Muscle layer of colon (tissue), 2 donors: Measurements from ENCODE around the gene PDE1A.

Experiments
- H3K27ac ChIP-seq: one replicate; pipeline ENCODE4 v1.7.0; 2013; ENCODE audit warnings: low read depth, mild to moderate bottlenecking, low read length, moderate library complexity
- H3K27me3 ChIP-seq, 2 donors: one replicate each; pipeline ENCODE4 v1.7.0; 2013; ENCODE audit warnings: low read length in 2 of 2, mild to moderate bottlenecking in 2 of 2; ENCODE audit not compliant: insufficient read depth in 2 of 2, control insufficient read depth in 1 of 2
- H3K36me3 ChIP-seq: one replicate; pipeline ENCODE4 v1.7.0; 2013; ENCODE audit warnings: mild to moderate bottlenecking, low read length; ENCODE audit not compliant: insufficient read depth
- H3K4me1 ChIP-seq: one replicate; pipeline ENCODE4 v1.7.0; 2013; ENCODE audit warnings: mild to moderate bottlenecking, low read length; ENCODE audit not compliant: insufficient read depth
- H3K4me3 ChIP-seq, 2 donors: one replicate each; pipeline ENCODE4 v1.7.0; 2013; ENCODE audit warnings: low read length in 2 of 2, low read depth in 1 of 2, mild to moderate bottlenecking in 1 of 2, moderate library complexity in 1 of 2
- H3K9ac ChIP-seq: one replicate; pipeline ENCODE4 v1.7.0; 2013; ENCODE audit warnings: low read length
- H3K9me3 ChIP-seq: one replicate; pipeline ENCODE4 v1.7.0; 2013; ENCODE audit warnings: mild to moderate bottlenecking, low read length
- donor health status: abdominal sarcoma.
- donor health status: Adenocarcinoma of cecum.

Gene PDE1A

GRCh38 chr2:182164686-182165085 is 262.1 kb downstream of the PDE1A start:
- Histone ChIP-seq H3K4me1 (no peaks in the 10 kb centered on the region), H3K36me3 (no peaks in the 10 kb centered on the region), H3K27me3 (no peaks in the 10 kb centered on the region), H3K4me3 (no peak overlapping the region), H3K9me3 (no peaks in the 10 kb centered on the region), H3K27ac (no peak overlapping the region), H3K9ac (no peak overlapping the region)

GRCh38 chr2:182163878-182164277 is 263.0 kb downstream of the PDE1A start:
- Histone ChIP-seq H3K36me3 (no peaks in the 10 kb centered on the region), H3K4me3 (no peak overlapping the region), H3K9ac (no peak overlapping the region), H3K4me1 (no peaks in the 10 kb centered on the region), H3K27me3 (no peaks in the 10 kb centered on the region), H3K9me3 (no peaks in the 10 kb centered on the region), H3K27ac (no peak overlapping the region)

- Histone ChIP-seq H3K9me3 (no peaks in the 10 kb centered on the region), H3K27ac (no peak overlapping the region), H3K4me3 (no peak overlapping the region), H3K27me3 (no peaks in the 10 kb centered on the region), H3K9ac (no peak overlapping the region), H3K36me3 (no peaks in the 10 kb centered on the region), H3K4me1 (no peaks in the 10 kb centered on the region)
These were observed 278.5 kb downstream of the PDE1A start for GRCh38 chr2:182148344-182148743.

- Histone ChIP-seq H3K9me3 (no peaks in the 10 kb centered on the region), H3K36me3 (no peaks in the 10 kb centered on the region), H3K27ac (no peak overlapping the region), H3K9ac (no peak overlapping the region), H3K4me3 (no peak overlapping the region), H3K4me1 (no peaks in the 10 kb centered on the region), H3K27me3 (no peaks in the 10 kb centered on the region)
These were observed 282.1 kb downstream of the PDE1A start for GRCh38 chr2:182144776-182145165.

GRCh38 chr2:182144041-182144775 is 282.6 kb downstream of the PDE1A start:
- Histone ChIP-seq H3K27me3 (no peaks in the 10 kb centered on the region), H3K9ac (no peak overlapping the region), H3K9me3 (no peaks in the 10 kb centered on the region), H3K27ac (no peak overlapping the region), H3K36me3 (no peaks in the 10 kb centered on the region), H3K4me1 (no peaks in the 10 kb centered on the region), H3K4me3 (no peak overlapping the region)

- no peaks in the 10 kb centered on the region for H3K4me1 ChIP-seq
- no peak overlapping the region for H3K27ac ChIP-seq
- H3K9ac ChIP-seq, result no peak overlapping the region
- no peaks in the 10 kb centered on the region for H3K27me3 ChIP-seq
- H3K36me3 ChIP-seq, result no peaks in the 10 kb centered on the region
- H3K4me3 ChIP-seq, result no peak overlapping the region
- no peaks in the 10 kb centered on the region for H3K9me3 ChIP-seq
These were observed 284.8 kb downstream of the PDE1A start for GRCh38 chr2:182142062-182142461.

- no peak overlapping the region for H3K27ac ChIP-seq
These were observed 292.6 kb downstream of the PDE1A start for GRCh38 chr2:182134201-182134600.

GRCh38 chr2:182133195-182133891 is 293.5 kb downstream of the PDE1A start:
- Histone ChIP-seq H3K27ac (no peak overlapping the region), H3K9ac (no peak overlapping the region), H3K9me3 (no peaks in the 10 kb centered on the region), H3K36me3 (no peaks in the 10 kb centered on the region), H3K4me1 (no peaks in the 10 kb centered on the region), H3K4me3 (no peak overlapping the region), H3K27me3 (no peaks in the 10 kb centered on the region)

More at GRCh38 chr2:182134201-182134600, 292.6 kb downstream of the PDE1A start:
- H3K9ac ChIP-seq, result no peak overlapping the region
- no peaks in the 10 kb centered on the region for H3K9me3 ChIP-seq
- no peak overlapping the region for H3K4me3 ChIP-seq
- no peaks in the 10 kb centered on the region for H3K27me3 ChIP-seq
- no peaks in the 10 kb centered on the region for H3K4me1 ChIP-seq
- no peaks in the 10 kb centered on the region for H3K36me3 ChIP-seq

GRCh38 chr2:182132605-182133004 is 294.2 kb downstream of the PDE1A start:
- H3K9me3 ChIP-seq, result no peaks in the 10 kb centered on the region
- no peak overlapping the region for H3K9ac ChIP-seq
- no peaks in the 10 kb centered on the region for H3K36me3 ChIP-seq
- no peaks in the 10 kb centered on the region for H3K27me3 ChIP-seq
- H3K4me3 ChIP-seq, result no peak overlapping the region
- H3K4me1 ChIP-seq, result no peaks in the 10 kb centered on the region
- H3K27ac ChIP-seq, result no peak overlapping the region

- Histone ChIP-seq H3K27me3 (no peaks in the 10 kb centered on the region), H3K9me3 (no peaks in the 10 kb centered on the region), H3K4me3 (no peak overlapping the region), H3K9ac (no peak overlapping the region), H3K4me1 (no peaks in the 10 kb centered on the region), H3K36me3 (no peaks in the 10 kb centered on the region), H3K27ac (no peak overlapping the region)
These were observed 297.8 kb downstream of the PDE1A start for GRCh38 chr2:182128821-182129707.

- Histone ChIP-seq H3K4me1 (no peaks in the 10 kb centered on the region), H3K27me3 (no peaks in the 10 kb centered on the region), H3K9me3 (no peaks in the 10 kb centered on the region), H3K36me3 (no peaks in the 10 kb centered on the region), H3K9ac (no peak overlapping the region), H3K27ac (no peak overlapping the region), H3K4me3 (no peak overlapping the region)
These were observed 309.6 kb downstream of the PDE1A start for GRCh38 chr2:182117196-182117595.
